Activated naive CD8-positive, alpha-beta T cell treated with anti-CD3 and anti-CD28 coated beads, Interleukin-2, amount 10 ng/mL, durations not matched to agents 7 days and 5 days (primary cell): ENCODE measurements around the gene ESPN. TPM values are rescaled to one million over a fixed set of nuclear protein-coding genes. Genes with fewer than 3 reads are reported as not detected.
A peak's percentile ranks its signal among the peaks of the same experiment; 100 is the strongest.

Experiments used
- ATAC-seq: fragments of 150-1000 bp; cut with Tn5 transposase; one replicate; pipeline ENCODE4 v1.10.0; 2021; ENCODE audit warnings: low read depth, moderate library complexity
- POLR2A ChIA-PET: fragments of 350-600 bp; sonication (Branson Sonifier 250); formaldehyde crosslinking; loops from one replicate; lab custom pipeline; 2021; ENCODE audit warnings: antibody characterized with exemption; lab: Charles Lee
- DNase-seq: peaks from one replicate; pipeline ENCODE4 v3.0.0; 2021
- H3K27ac Mint-ChIP-seq: one replicate; pipeline ENCODE4 v1.8.0; 2022; ENCODE audit warnings: mild to moderate bottlenecking, mixed read lengths
- H3K27me3 Mint-ChIP-seq: one replicate; pipeline ENCODE4 v1.8.0; 2022; ENCODE audit warnings: mild to moderate bottlenecking, moderate library complexity, mixed read lengths
- H3K36me3 Mint-ChIP-seq: one replicate; pipeline ENCODE4 v1.8.0; 2021; ENCODE audit warnings: mild to moderate bottlenecking, mixed read lengths
- H3K4me1 Mint-ChIP-seq: one replicate; pipeline ENCODE4 v1.8.0; 2021; ENCODE audit warnings: mixed read lengths
- H3K4me3 Mint-ChIP-seq: one replicate; pipeline ENCODE4 v1.8.0; 2022; ENCODE audit warnings: mild to moderate bottlenecking, moderate library complexity, mixed read lengths
- H3K9me3 Mint-ChIP-seq: one replicate; pipeline ENCODE4 v1.8.0; 2021; ENCODE audit warnings: mixed read lengths
- total RNA-seq, 2 experiments: library from RNA; stranded (reverse); gene quantifications; one replicate each; pipeline ENCODE4 v1.2.3, GENCODE V29; 2021

ESPN gene, protein sequence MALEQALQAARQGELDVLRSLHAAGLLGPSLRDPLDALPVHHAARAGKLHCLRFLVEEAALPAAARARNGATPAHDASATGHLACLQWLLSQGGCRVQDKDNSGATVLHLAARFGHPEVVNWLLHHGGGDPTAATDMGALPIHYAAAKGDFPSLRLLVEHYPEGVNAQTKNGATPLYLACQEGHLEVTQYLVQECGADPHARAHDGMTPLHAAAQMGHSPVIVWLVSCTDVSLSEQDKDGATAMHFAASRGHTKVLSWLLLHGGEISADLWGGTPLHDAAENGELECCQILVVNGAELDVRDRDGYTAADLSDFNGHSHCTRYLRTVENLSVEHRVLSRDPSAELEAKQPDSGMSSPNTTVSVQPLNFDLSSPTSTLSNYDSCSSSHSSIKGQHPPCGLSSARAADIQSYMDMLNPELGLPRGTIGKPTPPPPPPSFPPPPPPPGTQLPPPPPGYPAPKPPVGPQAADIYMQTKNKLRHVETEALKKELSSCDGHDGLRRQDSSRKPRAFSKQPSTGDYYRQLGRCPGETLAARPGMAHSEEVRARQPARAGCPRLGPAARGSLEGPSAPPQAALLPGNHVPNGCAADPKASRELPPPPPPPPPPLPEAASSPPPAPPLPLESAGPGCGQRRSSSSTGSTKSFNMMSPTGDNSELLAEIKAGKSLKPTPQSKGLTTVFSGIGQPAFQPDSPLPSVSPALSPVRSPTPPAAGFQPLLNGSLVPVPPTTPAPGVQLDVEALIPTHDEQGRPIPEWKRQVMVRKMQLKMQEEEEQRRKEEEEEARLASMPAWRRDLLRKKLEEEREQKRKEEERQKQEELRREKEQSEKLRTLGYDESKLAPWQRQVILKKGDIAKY
- total RNA-seq: 1 to 10 TPM; 1.7 to 2.6 TPM

DNA sequence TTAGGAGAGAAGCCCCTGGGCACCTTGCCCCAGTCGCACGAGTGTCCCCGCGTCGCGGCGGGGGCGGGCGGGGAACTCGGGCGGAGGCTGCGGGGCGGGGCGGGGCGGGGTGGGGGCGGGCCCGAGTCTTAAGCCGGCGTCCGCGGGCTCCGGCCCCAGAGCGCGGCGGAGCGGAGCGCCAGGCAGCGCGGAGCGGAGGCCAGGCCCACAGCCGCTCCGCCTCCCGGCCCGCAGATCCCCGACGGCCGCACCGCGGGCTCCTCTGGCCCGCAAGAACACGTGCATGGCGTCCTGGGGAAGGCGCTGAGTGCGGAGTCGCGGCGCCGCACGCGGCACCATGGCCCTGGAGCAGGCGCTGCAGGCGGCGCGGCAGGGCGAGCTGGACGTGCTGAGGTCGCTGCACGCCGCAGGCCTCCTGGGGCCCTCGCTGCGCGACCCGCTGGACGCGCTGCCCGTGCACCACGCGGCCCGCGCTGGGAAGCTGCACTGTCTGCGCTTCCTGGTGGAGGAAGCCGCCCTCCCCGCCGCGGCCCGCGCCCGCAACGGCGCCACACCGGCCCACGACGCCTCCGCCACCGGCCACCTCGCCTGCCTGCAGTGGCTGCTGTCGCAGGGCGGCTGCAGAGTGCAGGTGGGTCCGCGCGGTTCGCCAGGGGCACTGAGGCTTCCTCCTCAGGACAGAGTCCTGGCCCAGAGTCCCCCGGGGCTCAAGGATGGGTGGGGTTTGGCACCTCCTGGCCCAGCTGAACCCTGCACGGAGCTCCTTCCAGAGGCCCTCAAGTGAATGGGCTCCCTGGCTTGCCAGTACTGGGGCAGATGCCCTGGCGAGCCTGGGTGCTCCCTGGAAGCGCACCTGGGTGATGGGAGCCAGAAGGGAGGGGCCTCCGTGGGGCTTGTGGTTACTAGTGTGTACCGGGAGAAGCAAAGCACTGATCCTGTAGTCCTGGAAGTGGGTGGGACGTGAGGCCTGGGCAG is at the start of gene ESPN:
Gene ESPN, plus strand, starts transcription at position 158 of the 975 bp plus-strand sequence. Its CDS starts 180 bp downstream, at position 338.
- POLR2A ChIA-PET: no interaction called here

DNA sequence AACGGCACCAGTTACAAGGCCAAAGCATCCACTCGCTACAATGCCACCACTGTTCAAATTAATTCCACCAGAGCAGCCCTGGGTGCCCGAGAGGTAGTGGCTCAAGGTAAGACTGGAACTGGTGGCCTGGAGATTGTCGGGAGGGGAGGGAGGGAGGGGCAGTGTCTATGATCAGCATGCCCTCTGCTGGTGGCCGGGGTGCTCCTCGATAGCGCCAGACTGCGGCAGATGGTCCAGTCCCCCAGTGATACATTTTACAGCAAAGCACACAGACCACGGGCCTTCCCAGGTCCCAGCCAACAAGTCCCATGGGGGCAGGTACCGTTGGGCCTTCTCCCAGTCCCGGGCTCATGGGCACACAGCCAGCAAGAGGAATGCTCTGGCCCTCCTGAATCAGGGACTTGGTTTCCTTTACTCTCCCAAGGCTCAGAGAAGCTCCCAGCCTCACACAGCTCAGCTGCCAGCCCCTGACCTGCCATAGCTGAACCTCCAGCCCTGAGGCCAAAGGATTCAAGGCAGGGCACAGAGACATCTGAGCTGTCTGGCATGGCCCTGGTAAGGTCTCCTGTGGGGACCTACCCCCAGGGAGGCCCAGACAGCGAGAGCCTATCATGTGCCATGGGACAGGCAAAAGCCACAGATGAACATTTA is 46.4 kb upstream of the ESPN start:
- no peak for ATAC-seq
- DNase-seq: no peak
- POLR2A ChIA-PET: interaction anchor here (1.3 kb wide), 1 partner anchor 19 kb away, joined by 3 read pairs; no protein-coding TSS in a partner anchor

More for the DNA sequence above, at the start of gene ESPN:
- Mint-ChIP-seq H3K27me3 (peaks cover 53% of the 10 kb centered on the region), H3K36me3 (no peaks in the 10 kb centered on the region), H3K9me3 (no peaks in the 10 kb centered on the region), H3K27ac (no peak within 1 kb of the TSS), H3K4me1 (peaks cover 2% of the 10 kb centered on the region), H3K4me3 (peak within 1 kb of the TSS; percentile 22)
- peak; percentile 21 for ATAC-seq
- DNase-seq: no peak

DNA sequence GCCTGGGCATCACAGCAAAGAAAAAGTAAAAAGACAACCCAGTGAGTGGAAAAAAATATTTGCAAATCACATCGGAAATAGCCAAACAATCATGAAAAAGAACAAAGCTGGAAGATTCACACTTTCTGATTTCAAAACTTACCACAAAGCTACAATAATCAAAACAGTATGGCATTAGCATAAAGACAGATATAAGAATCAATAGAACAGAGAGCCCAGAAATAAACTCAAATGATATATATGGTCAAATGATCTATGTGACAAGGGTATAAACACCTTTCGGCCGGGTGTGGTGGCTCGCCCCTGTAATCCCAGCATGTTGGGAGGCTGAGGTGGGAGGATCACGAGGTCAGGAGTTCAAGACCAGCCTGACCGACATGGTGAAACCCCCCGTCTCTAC is 44.5 kb upstream of the ESPN start:
- H3K27ac Mint-ChIP-seq: no peak overlapping the region
- H3K27me3 Mint-ChIP-seq: no peaks in the 10 kb centered on the region
- no peak overlapping the region for H3K4me3 Mint-ChIP-seq
- H3K4me1 Mint-ChIP-seq: peaks cover 1% of the 10 kb centered on the region
- POLR2A ChIA-PET: interaction anchor here (1.3 kb wide), 1 partner anchor 12 kb away, joined by 3 read pairs; no protein-coding TSS in a partner anchor
- peaks cover 12% of the 10 kb centered on the region for H3K36me3 Mint-ChIP-seq
- ATAC-seq (no peak), DNase-seq (no peak)
- H3K9me3 Mint-ChIP-seq: peaks cover 2% of the 10 kb centered on the region

More for the DNA sequence above, 46.4 kb upstream of the ESPN start:
- Mint-ChIP-seq H3K4me3 (no peak overlapping the region), H3K27ac (no peak overlapping the region), H3K27me3 (no peaks in the 10 kb centered on the region), H3K9me3 (no peaks in the 10 kb centered on the region), H3K4me1 (peaks cover 1% of the 10 kb centered on the region), H3K36me3 (peaks cover 4% of the 10 kb centered on the region)

DNA sequence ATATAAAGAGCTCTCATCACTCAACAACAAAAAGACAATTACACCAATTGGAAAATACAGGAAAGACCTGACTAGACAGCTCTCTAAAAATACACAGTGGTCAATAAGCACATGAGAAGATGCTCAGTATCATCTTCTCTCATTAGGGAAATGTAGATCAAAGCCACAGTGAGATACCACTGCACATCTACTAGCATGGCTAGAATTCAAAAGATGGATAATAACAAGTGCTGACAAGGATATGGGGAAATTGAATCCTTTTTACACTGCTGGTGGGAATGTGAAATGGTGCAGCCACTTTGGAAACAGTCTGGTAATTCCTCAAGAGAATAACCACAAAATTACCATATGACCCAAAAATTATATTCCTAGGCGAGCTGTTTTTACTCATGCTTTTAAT is 40.4 kb upstream of the ESPN start:
- H3K27me3 Mint-ChIP-seq: no peaks in the 10 kb centered on the region
- ATAC-seq (no peak), DNase-seq (no peak)
- H3K9me3 Mint-ChIP-seq: peaks cover 2% of the 10 kb centered on the region
- no peak overlapping the region for H3K27ac Mint-ChIP-seq
- peaks cover 17% of the 10 kb centered on the region for H3K36me3 Mint-ChIP-seq
- no peak overlapping the region for H3K4me3 Mint-ChIP-seq
- H3K4me1 Mint-ChIP-seq: peaks cover 1% of the 10 kb centered on the region
- POLR2A ChIA-PET: interaction anchor here (1.4 kb wide), 1 partner anchor 10 kb away, joined by 7 read pairs; the partner anchor contains the start of gene ACOT7

DNA sequence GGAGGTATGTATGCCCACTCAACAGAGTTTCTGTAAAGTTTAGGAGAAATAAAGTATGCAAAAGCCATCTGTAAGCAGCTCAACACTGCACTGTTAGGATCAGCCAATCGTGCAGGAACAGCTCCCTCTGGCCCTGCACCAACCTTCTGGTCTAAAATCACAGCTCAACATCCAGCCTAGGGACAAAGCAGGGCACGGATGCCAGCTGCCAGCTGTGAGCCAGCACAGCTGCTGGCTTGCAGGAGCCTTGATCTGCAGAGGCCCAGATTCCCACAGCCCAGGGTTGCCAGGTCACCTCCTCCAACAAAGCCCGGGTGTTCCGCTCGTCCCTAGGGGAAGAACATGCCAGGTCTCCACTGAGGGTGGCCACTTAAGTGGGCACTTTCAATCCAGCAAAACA is 39.6 kb upstream of the ESPN start:
- H3K36me3 Mint-ChIP-seq: peaks cover 14% of the 10 kb centered on the region
- no peak overlapping the region for H3K4me3 Mint-ChIP-seq
- peaks cover 2% of the 10 kb centered on the region for H3K4me1 Mint-ChIP-seq
- ATAC-seq (no peak), DNase-seq (no peak)
- H3K27ac Mint-ChIP-seq: no peak overlapping the region
- H3K9me3 Mint-ChIP-seq: peaks cover 2% of the 10 kb centered on the region
- H3K27me3 Mint-ChIP-seq: no peaks in the 10 kb centered on the region
- POLR2A ChIA-PET: interaction anchor here (0.6 to 1.4 kb wide), 2 partner anchors 9 to 20 kb away, joined by 3 to 7 read pairs; partner anchors contain the start of gene ACOT7

DNA sequence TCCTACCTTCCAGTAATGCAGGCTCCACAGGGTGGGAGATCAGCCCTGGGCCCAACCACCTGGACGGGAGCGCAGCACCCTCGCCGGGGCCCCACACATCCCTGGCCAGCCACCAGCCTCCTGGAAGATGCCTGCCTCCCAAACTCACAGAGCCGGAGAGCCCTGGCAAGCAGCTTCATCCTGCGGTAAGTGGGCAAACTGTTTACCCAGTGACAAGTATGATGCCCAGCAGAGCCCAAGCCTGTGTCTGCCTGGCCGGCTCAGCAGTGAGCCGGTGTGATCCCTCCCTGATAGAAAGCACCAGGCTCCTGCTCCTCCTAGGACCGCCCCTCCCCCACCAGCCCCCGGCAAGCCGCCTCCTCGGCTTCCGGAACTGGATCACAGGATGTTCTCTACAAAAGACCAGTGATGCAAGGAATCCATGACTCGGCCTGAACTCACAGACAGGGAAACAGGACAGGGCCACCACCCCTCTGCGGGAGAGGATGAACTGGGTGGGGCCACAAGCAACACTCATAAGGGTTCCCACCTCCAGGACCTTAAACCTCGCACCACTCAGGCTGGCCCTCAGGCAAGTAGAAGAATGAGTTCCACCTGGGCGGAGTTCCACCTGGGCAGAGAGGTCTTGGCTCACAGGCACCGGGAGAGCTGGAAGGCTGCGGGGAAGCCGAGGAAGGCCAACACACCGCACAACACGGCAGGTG is 38.9 kb upstream of the ESPN start:
- no peak overlapping the region for H3K27ac Mint-ChIP-seq

DNA sequence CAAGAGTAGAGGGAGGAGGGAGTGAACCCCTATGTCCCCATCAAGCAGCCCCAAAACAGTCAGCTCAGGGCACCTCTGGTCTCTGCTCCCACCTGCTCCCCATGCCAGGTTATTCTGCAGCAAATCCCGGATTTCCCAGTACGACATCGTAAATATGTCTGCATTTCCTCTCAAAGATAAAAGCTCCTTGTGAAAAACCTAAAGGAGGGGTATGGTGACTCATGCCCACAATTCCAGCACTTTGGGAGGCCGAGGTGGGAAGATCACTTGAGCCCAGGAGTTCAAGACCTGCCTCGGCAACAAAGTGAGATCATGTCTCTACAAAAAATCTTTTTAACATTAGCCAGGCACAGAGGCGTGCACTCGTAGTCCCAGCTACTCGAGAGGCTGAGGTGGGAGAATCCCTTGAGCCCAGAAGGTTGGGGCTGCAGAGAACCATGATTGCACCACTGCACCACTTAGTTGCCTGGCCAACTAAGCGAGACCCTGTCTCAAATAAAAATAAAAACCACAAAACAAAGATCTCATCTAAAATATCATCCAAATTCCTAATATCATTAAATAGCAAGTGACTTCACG is 38.1 kb upstream of the ESPN start:
- POLR2A ChIA-PET: interaction anchor here (0.5 kb wide), 1 partner anchor 307 kb away, joined by 3 read pairs; no protein-coding TSS in a partner anchor
- no peak for DNase-seq
- peaks cover 13% of the 10 kb centered on the region for H3K36me3 Mint-ChIP-seq
- no peak overlapping the region for H3K4me3 Mint-ChIP-seq
- H3K4me1 Mint-ChIP-seq: peaks cover 1% of the 10 kb centered on the region
- peaks cover 2% of the 10 kb centered on the region for H3K9me3 Mint-ChIP-seq
- peak overlapping the region; percentile 7 for H3K27ac Mint-ChIP-seq
- ATAC-seq: no peak
- H3K27me3 Mint-ChIP-seq: no peaks in the 10 kb centered on the region

More for the DNA sequence above, 38.9 kb upstream of the ESPN start:
- H3K36me3 Mint-ChIP-seq: peaks cover 13% of the 10 kb centered on the region
- no peak overlapping the region for H3K4me3 Mint-ChIP-seq
- H3K9me3 Mint-ChIP-seq: peaks cover 2% of the 10 kb centered on the region
- POLR2A ChIA-PET: interaction anchor here (0.5 to 1.4 kb wide), 2 partner anchors 8 to 308 kb away, joined by 3 to 7 read pairs; partner anchors contain the start of gene ACOT7
- ATAC-seq (no peak), DNase-seq (no peak)
- no peaks in the 10 kb centered on the region for H3K27me3 Mint-ChIP-seq
- H3K4me1 Mint-ChIP-seq: peaks cover 1% of the 10 kb centered on the region

DNA sequence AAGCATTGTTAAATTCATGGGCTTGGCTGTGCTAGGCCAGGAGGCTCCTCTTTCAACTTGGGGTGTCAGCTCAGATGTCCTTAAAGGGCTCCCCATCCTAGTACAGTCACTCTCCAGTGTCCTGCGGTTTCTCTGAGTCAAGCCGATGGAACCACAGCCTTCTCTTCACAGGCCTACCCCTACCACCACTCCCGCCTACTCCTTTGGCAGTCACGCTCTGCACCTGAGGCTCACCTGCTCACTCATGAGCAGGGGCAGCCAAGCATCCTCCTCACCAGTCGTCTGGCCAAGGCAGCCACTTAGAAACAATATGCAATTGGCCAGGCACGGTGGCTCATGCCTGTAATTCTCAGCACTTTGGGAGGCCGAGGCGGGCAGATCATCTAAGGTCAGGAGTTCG is 34.6 kb upstream of the ESPN start:
- POLR2A ChIA-PET: no interaction called here
- no peak overlapping the region for H3K27ac Mint-ChIP-seq

DNA sequence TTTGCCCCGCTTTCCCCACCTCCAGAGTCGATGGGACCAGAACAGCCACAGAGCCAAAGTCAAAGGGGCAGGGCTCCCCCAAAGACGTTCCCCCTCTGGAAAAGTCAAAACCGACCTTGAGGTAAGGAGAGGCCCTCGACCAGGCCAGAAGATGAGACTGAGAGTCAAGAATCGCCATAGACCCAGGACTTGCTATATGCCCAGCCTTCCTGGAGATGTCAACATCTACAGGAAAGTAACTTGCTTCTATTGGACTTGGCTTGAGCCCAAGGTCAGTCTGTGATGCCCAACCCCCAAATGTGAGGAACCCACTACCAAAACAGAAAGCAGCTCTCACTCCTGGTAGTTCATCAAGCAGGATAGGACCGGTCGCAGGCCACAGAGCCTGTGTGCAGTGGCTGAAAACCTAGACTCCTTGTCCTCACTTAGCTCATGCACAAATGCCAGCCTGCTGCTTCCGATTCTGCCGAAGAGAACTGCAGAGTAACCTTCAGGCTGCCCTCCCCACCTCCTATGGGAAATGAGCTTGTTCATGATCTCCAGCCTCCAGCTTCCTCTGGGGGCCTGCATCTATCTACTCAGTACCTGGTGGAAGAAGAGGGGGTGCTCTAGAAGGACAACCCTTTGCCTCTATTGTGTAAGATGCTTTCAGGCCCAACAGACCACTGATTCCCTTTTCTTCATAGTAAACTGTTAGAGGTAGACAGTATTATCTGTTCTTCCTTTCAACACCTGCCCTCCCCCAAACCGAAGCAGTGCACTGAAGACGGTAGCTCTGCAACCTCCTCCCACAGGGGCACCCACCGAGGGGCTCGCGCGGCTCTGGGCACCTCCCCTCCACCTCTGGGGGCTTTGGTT is 32.4 kb upstream of the ESPN start:
- no peaks in the 10 kb centered on the region for H3K9me3 Mint-ChIP-seq
- H3K4me3 Mint-ChIP-seq: peak overlapping the region; percentile 89
- ATAC-seq (no peak), DNase-seq (no peak)
- POLR2A ChIA-PET: interaction anchor here (0.9 to 4.8 kb wide), 5 partner anchors 13 to 98 kb away, joined by 3 to 60 read pairs (median 8); no protein-coding TSS in a partner anchor
- peaks cover 23% of the 10 kb centered on the region for H3K4me1 Mint-ChIP-seq
- peak overlapping the region; percentile 75 for H3K27ac Mint-ChIP-seq
- H3K27me3 Mint-ChIP-seq: no peaks in the 10 kb centered on the region
- H3K36me3 Mint-ChIP-seq: peaks cover 1% of the 10 kb centered on the region

More for the DNA sequence above, 34.6 kb upstream of the ESPN start:
- H3K27me3 Mint-ChIP-seq: no peaks in the 10 kb centered on the region
- DNase-seq (no peak), ATAC-seq (no peak)
- H3K4me1 Mint-ChIP-seq: peaks cover 18% of the 10 kb centered on the region
- no peak overlapping the region for H3K4me3 Mint-ChIP-seq
- H3K9me3 Mint-ChIP-seq: no peaks in the 10 kb centered on the region
- peaks cover 5% of the 10 kb centered on the region for H3K36me3 Mint-ChIP-seq

DNA sequence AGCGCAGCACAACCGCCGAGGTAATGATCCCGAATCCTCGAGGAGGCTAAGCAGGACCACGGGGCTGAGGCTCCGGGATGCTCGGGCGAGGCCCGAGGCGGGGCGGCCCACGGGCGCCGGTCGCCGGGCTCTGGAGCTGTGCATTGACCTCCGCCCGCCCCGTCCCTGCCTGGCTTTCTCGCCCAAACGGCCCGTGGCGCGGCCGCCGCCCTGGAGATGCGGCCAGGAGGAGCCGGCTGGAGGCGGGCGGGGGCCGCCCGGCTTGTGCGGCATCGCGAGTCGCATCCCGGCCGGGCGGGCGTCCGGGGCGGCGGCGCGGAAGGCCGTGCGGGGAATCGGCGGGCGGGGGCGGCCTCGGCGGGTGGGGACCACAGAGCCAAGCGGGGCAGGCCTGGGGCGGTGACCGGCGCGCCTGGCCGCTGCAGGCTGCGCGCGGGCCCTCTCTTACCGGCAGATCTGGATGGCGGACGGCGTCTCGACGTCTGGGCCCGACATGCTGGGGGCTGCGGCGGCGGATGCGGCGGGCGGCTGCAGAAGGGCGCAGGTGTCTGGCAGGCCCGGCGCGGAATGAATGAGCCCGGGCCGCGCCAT is 31.7 kb upstream of the ESPN start:
- POLR2A ChIA-PET: interaction anchor here (0.9 to 4.8 kb wide), 8 partner anchors 8 to 157 kb away, joined by 3 to 60 read pairs (median 6); partner anchors contain the start of gene ICMT
- ATAC-seq: no peak
- Mint-ChIP-seq H3K27ac (peak overlapping the region; percentile 89), H3K9me3 (no peaks in the 10 kb centered on the region), H3K4me3 (peak overlapping the region; percentile 89), H3K27me3 (no peaks in the 10 kb centered on the region), H3K4me1 (peaks cover 23% of the 10 kb centered on the region), H3K36me3 (peaks cover 1% of the 10 kb centered on the region)
- no peak for DNase-seq
